ENCODE results near the gene ULK4. TPM values are rescaled to one million over a fixed set of nuclear protein-coding genes. Genes with fewer than 3 reads are reported as not detected.

ULK4 gene
- total and polyA plus RNA-seq, 2 of the 4 experiments (the other 2 are of a cell fraction): 2.7 to 5.0 TPM

GRCh38 chr3:41301548-41301947 lies 660.4 kb downstream of the ULK4 start:
- no TSS peak for BruUV-seq (replicated peaks)
- H4K8ac ChIP-seq (ENCODE audit: low read depth in 2 of 2, low read length in 2 of 2): no peak overlapping the region
- no peak overlapping the region for H2BK120ac ChIP-seq (ENCODE audit: low read depth, low read length)
- no peak overlapping the region for H3K14ac ChIP-seq (replicated peaks; ENCODE audit: low read depth, low read length)
- no peak overlapping the region for H3K18ac ChIP-seq (ENCODE audit: low read depth, low read length)
- no peak overlapping the region for H3K4me3 ChIP-seq (ENCODE audit: insufficient read depth, low read depth, low read length)
- DNase-seq (peak; percentile 6), ATAC-seq (ENCODE audit: low read depth) (no peak)
- H2BK15ac ChIP-seq (ENCODE audit: low read depth, low read length): no peak overlapping the region
- H4K5ac ChIP-seq (ENCODE audit: low read depth, low read length): no peak overlapping the region
- H2AK5ac ChIP-seq (ENCODE audit: low read depth, low read length): no peak overlapping the region
- H2BK20ac ChIP-seq (ENCODE audit: low read depth, low read length): no peak overlapping the region
- H3K9me3 ChIP-seq (ENCODE audit: control insufficient read depth, insufficient read depth, low read length): no peaks in the 10 kb centered on the region
- intact Hi-C loops (cut with micrococcal nuclease): no loop called here
- dilution Hi-C loops (cut with HindIII; ENCODE audit: low sequenced_read_pairs, unreplicated experiment): no loop called here
- TF ChIP-seq CEBPB (IDR thresholded peaks at IDR 0.05; ENCODE audit: low read depth, low read length) (no peak), CTCF (conservative IDR thresholded peaks at IDR 0.05; ENCODE audit: low read depth, low read length) (no peak), MAFK (IDR thresholded peaks at IDR 0.05; ENCODE audit: low read depth, low read length) (no peak), CHD1 (IDR thresholded peaks at IDR 0.05; ENCODE audit: low read depth, low read length) (no peak), RCOR1 (IDR thresholded peaks at IDR 0.05; ENCODE audit: insufficient replicate concordance, low read length) (no peak), SMC3 (IDR thresholded peaks at IDR 0.05; ENCODE audit: low read depth, low read length) (no peak), RFX5 (IDR thresholded peaks at IDR 0.05; ENCODE audit: low read depth, low read length) (no peak), BHLHE40 (IDR thresholded peaks at IDR 0.05; ENCODE audit: low read depth, low read length) (no peak), RAD21 (IDR thresholded peaks at IDR 0.05; ENCODE audit: low read length) (no peak), POLR2A (IDR thresholded peaks at IDR 0.05; ENCODE audit: low read depth, low read length) (no peak), USF2 (IDR thresholded peaks at IDR 0.05; ENCODE audit: low read depth, low read length) (no peak), MAZ (IDR thresholded peaks at IDR 0.05; ENCODE audit: borderline replicate concordance, low read depth, low read length) (no peak), NFE2L2 (IDR thresholded peaks at IDR 0.05; ENCODE audit: low read depth, low read length) (no peak), FOS (IDR thresholded peaks at IDR 0.05; ENCODE audit: low read depth, low read length) (no peak), MXI1 (IDR thresholded peaks at IDR 0.05; ENCODE audit: borderline replicate concordance, low read depth, low read length) (no peak)
- POLR2A ChIA-PET (ENCODE audit: unreplicated experiment): no interaction called here
- in situ Hi-C loops (cut with MboI; ENCODE audit: low sequenced_read_pairs): no loop called here
- CTCF ChIA-PET: no interaction called here
- H3K4ac ChIP-seq (ENCODE audit: low read depth, low read length): no peak overlapping the region
- no peaks in the 10 kb centered on the region for H4K20me1 ChIP-seq (ENCODE audit: insufficient read depth, low read length)
- no peak overlapping the region for H4K91ac ChIP-seq (ENCODE audit: insufficient read depth, low read depth, low read length)
- no peaks in the 10 kb centered on the region for H3K27me3 ChIP-seq (ENCODE audit: control insufficient read depth, insufficient read depth, low read length)
- no peaks in the 10 kb centered on the region for H3K36me3 ChIP-seq (ENCODE audit: control insufficient read depth, insufficient read depth, low read length)
- no CpG with 5 or more reads among the region's 3 CpGs for whole genome bisulfite sequencing, 2 experiments (ENCODE audit: extremely low coverage in 2 of 2, insufficient read length in 1 of 2)
- H3K4me2 ChIP-seq (ENCODE audit: low read depth, low read length): no peak overlapping the region
- no peak overlapping the region for H3K27ac ChIP-seq (ENCODE audit: insufficient read depth, low read length)
- H2AK9ac ChIP-seq (replicated peaks; ENCODE audit: low read depth, low read length, poor library complexity): no peak overlapping the region
- no peak overlapping the region for H3K23ac ChIP-seq (ENCODE audit: low read depth, low read length)
- H3K79me1 ChIP-seq (ENCODE audit: low read depth in 1 of 2, low read length in 2 of 2): no peaks in the 10 kb centered on the region
- no peak overlapping the region for H2AFZ ChIP-seq (replicated peaks; ENCODE audit: low read length, poor library complexity)
- H3K9ac ChIP-seq (ENCODE audit: low read depth, low read length): no peak overlapping the region
- H3K4me1 ChIP-seq (ENCODE audit: control insufficient read depth, insufficient read depth, low read length): no peaks in the 10 kb centered on the region
- H2BK5ac ChIP-seq (ENCODE audit: low read depth, low read length, poor library complexity, severe bottlenecking): no peak overlapping the region
- H3K56ac ChIP-seq (ENCODE audit: extremely low read depth, insufficient read depth, low read length): no peak overlapping the region
- H3K9me1 ChIP-seq (ENCODE audit: insufficient read depth, low read length): no peaks in the 10 kb centered on the region
